Stimulated activated CD4-positive, alpha-beta T cell treated with anti-CD3 and anti-CD28 coated beads, Interleukin-1b, Interleukin-23, amount 100 ng/mL, for 24 hours (primary cell): ENCODE data around the gene EFCAB6.

Source experiments
- DNase-seq, 4 experiments: peaks; one replicate each; pipeline ENCODE4 v3.0.0-alpha.2; 2020; ENCODE audit warnings: low read depth in 4 of 4, low spot score in 1 of 4

EFCAB6 gene

DNA sequence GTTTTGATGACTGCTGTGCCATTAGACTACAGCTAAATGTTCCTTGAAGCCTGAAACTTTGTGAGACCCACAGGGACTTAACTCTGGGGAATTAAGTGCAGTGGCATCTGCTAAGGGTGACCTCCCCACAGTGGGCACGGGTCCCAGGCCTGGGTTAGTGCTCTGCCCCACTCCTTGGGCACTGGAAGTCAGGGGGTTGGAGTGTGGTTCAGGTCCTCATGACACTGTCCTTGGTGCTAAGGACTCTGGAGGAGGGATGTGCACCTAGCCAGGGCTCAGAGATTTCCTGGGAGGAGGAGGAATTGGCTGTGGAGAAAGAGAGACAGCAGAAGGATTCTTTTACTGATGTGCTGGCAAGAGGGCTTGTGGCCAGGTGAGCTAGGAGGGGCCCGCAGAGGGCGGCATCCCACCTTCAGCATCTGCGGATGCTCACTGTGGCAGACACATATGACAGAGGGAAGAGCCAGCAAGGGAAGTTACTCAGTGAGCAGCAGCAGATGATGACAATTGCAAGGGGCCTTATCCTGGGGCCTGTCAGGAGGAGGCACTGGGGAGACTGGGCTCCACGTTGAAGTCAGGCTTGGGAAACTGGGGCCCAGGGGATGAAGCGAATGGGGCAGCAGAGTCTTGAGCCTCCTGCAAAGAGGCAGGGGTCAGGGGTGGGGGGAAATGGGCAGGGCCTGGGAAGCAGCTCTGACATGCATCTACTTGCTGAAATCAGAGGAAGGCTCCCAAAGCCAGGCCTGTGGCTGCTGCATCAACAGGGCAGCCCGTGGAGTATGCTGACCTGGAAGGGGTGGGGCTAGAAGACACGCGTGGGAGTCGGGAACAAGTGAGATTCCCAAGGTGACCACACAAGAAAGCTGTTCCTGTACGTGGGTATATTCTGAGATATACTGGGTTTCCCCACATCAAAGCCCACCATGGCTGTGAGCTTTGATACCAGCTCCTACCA lies 256.3 kb downstream of the EFCAB6 start:
- DNase-seq: no peak

DNA sequence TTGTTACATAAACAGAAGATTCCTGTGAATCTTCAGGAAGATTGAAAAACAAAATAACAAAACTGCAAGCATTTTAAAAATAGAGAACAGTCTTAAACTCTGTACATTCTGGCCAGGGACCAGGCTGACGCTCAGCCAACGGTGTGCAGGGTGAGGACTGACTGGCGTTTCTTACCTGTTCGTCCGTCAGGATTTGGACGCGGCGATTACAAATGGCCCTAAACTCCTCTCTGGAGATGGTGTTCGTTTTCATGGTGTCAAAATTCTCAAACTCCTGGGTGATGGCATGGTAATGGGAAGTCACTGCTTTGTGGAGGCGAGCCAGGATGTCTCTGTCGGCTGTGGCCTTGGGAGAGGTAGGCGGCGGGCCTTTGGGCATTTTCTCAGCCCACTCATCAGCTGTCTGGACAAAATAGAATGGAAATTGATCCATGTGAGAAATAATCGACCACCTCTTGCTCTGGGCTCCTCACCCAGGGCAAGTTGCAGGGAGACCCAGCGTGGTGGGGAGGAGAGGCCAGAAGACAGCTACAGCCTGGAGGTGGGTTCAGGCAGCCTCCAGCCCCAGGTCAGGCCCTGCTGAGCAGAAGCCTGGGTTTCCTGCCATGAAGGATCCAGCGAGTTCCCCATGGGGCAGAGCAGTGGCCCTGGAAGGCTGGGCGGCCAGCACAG lies 257.3 kb downstream of the EFCAB6 start:
- no peak for DNase-seq

DNA sequence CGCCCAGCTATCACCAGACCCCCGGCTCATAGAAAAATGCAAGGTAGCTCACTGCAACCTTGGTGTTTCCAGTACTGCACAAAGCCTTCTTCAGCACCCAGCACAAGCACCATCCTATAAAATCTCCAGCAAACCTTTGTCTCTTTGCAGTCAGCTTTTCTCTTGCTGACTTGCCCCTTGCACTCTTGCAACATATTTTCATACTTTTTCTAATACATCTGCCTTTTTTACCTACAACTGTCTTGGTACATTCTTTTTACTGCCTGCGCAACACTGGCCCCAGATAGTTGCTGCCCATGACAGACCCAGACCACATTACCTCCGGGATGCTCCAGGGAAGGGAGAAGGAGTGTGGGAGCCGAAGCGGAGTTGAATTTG lies 257.9 kb downstream of the EFCAB6 start:
- DNase-seq: no peak

DNA sequence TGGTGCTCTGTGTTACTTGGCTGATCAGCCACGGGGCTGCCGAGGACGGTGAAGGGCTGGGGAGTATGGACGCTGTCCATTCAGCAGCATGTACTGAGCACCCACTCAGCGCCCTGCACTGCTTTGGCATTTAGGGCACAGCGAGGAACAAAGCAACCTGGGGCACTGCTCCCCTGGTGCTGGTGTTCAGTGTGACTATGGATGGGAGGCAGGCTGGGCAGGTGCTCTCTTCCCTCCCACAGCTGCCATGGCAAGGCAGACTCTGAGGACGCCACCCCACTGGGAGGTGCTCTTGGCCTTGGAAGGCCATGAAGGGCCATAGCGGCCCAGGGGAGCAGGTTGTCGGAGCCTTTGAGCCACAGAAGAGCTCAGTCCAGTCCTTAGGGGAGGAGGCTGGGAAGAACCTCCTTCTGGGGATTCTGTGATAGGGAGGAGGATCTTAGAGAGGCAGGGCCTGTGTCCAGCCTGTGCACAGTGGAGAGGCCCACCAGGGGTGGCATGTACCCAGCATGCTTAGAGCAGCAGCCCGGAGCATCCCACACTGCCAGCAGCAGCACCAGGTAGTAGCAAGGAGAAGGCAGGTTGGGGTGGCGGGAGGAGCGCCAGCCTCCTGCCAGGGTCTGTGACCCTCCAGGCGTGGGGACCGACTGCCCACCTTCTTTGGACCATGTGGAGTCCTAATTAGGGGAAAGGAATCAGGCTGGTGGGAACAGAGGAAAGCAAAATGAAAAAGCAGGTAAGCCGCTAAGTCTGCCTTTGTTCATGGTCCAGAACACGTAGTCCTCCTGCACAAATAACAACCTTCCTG lies 258.4 kb downstream of the EFCAB6 start:
- no peak for DNase-seq

DNA sequence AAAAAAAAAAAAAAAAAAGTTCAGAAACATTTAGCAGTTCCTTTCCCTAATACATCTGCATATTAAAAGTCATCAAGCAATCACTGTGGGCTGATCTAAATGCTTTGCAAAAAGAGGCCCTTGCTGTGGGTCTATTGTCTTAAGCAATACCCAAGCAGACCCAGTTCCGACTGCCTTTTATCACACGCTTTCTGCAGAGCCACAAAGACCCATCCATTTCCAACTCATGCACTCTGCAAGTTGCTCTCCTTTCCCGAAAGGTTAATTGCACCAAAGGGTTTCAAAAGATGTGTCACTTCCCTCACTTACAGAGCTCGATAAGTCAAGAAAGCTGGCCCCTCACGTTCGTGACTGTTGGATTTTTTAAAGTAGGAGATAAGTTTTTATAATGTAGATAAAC lies 261.4 kb downstream of the EFCAB6 start:
- DNase-seq: no peak

DNA sequence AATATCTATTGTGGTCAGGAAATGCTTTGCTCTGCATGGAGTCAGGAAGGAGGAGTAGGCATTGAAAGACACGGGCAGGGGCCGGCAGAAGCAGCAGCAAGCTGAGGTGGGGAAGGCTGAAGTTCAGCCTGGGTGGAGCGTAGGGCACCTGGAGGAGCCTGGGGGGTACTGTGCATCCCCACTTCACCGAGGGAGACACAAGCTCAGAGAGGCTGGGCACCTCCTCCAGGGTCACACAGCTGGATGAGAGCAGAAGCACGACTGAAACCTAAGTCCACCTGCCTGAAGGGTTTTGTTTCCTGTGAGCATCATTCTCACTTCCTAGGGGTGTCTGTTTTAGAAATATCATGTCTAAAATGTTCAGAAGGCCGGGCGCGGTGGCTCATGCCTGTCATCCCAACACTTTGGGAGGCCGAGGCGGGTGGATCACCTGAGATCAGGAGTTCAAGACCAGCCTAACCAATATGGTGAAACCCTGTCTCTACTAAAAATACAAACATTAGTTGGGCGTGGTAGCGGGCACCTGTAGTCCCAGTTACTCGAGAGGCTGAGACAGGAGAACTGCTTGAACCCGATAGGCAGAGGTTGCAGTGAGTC lies 262.0 kb downstream of the EFCAB6 start:
- no peak for DNase-seq

DNA sequence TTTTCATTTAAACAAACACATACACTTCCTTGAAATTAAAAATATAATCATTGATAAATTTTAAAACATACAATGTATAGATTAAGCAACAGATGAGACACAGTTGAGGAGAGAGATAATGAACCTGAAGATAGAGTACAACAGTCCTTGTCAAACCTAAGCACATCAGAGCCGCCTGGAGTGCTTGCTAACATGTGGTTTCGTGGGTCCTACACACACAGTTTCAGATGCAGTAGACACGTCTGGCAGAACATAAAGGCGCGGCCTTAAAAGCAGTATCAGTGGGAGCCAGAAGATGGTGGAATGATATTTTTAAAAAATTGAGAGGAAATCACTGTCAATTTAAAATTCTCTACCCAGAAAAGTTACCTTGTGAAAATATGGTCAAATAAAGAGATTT lies 265.9 kb downstream of the EFCAB6 start:
- DNase-seq: no peak

DNA sequence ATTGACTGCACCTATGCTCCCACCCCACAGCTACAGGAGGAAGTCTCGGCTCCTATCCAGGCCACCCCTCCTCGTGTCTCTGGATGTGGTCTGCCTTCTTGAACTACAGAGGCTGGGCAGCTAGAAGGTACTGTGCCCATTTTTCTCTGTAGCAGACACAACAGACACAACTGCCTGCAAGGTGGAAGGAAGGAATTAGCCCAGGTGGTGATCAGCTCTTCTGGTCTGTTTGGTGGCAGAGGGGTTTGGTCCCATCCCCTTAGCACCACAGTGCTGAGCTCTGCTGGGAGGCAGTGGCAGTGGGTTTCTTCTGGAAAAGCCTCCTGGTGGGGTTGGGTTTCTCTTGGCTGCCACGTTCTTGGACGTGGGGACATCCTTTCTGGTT lies 267.8 kb downstream of the EFCAB6 start:
- DNase-seq: no peak

DNA sequence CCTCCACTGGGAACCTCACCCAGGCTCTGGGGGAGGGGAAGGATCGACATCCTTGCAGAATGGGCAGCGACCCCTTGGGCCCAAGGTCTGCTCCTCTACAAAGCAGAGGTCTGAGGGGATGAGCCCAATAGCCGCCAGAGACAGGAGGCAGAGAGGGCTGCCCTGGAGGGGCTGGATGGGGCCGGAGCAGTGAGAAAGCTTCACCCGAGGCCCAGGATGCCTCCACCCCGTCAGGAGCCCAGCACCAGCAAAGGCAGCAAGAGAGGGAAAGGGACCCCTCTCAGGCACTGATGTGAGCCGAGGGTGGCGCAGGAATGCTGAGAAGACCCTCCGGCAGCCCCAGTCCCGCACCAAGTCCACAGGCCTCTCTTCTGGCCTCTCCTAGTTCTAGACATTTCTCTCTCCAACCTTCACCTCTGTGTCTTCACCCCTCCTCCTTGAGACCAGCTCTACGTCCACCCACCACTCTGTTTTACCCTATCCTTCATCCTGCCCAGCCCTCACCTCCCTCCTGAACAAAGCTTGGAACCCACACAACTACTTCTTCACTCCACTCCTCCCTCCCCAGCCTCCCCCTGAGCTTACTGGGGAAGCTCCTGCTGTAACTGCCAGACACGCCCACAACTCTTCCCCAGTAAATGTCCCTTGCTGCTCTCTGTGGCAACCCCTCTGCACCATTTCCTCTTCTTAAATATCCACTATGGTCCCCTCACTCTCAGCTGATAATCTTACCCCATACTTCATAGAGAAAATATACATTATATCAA lies 268.4 kb downstream of the EFCAB6 start:
- no peak for DNase-seq

DNA sequence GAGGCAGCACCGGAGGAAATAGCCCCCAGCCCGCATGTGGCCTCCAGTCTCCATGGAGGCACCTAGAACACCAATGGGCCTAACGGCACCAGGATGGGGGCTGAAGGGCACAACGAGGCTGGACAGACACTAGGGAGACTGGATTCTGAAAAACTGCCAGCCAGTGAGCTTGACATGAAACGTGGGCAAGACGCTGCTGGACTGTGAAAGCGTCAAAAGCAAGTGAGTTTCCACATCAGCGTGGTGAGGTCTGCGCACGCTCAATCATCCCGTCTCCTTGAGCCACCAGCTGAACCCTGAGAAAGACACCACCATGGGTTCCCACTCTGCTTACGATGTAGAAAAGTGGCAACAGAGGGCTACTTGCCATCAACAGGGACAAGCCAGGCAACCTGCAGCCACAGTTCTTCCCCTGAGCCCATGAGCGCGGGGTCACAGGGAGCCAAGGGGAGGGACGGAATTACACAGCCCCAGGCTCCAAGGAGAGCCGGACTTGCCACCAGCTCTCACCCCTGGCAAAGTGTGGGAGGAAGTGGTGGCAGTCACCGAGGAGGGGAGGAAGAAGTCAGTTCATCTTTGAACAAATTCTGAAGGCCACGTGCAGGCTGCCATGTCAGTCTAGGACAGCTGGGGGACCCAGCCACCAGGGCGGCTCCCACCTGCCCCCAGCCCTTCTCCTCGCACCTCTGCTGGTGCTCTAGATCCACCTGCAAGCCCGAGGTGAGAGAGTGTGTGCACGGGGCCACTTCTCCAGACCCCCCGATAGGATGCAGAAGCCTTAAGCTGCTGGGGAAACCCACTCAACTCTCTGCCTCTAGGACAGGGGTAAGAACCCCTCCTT lies 269.2 kb downstream of the EFCAB6 start:
- DNase-seq: no peak

DNA sequence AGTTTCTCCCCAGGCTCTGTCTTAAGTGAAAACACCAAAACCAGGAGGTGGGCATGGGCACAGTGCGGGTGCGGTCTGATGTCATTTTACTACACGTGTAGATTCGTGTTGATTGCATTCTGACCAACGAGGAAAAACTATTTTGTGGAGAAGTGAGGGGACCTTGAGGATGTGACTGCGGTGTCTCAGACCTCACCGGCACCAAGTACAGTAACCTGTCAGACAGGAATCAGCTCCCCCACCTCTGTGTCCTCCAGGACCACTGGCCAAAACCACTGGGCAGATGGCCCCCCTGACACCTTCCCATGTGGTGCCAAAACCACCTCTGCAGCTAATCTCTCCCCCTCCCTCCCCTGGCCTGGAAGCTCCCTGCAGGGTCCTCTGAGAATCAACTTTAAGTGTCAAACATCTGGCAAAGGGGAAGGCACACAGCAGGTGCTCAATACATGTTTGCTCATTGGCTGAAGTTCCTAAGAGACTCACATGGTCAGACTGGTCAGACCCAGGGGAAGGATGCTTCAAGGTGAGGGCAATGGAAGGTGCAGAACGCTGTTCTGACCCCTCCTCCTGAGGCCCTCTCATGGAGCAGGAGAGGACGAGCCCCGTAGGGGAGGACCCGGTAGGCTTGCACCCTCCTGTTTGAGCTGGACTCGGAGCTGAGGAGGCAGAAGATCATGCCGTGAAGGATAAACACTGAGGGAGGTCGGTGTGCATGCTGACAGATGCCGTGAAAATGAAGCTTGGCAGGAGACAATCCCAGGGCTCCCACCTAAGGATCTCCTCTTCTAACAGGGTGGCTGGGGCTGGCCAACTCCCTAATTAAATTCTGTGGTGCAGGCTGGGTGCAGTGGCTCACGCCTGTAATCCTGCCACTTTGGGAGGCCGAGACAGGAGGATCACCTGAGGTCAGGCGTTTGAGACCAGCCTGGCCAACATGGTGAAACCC lies 270.4 kb downstream of the EFCAB6 start:
- DNase-seq: no peak

DNA sequence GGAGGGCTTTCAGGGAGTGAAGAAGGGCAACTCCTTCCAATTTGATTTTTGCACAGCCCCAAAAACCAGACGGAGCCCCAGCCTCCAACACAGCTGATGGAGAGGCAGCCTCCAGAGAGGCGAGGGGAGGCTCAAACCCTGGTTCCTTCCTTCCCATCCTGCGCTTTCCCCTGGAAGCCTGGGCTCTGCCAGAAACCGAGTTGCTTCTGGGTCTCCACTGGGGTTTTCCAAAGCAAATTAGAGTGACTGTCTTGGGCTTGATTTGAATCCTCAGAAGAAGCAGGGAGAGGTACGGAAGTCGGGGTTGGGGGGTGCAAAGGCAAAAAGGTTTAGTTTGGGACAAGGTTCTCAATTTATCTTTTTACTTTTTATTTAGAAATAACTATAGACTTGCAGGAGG lies 271.1 kb downstream of the EFCAB6 start:
- DNase-seq: no peak

DNA sequence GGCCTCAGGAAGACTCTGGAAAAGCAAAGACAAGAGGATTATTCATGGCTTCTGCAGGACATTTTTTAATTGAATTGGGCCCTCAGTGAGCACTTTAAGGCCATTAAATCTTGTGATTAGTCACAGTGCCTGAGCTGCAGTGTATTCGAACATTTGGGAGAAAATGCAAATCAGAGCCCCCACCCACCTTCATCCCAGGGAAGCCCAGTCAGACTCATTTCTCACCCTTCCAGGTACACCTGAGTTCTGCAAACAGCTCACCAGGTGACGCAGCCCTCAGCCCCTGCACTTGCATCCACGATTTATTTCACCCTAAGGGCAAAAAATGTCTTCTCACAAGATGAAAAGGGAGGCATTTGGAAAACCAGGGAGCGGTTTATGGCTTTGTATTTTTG lies 271.6 kb downstream of the EFCAB6 start:
- no peak for DNase-seq

DNA sequence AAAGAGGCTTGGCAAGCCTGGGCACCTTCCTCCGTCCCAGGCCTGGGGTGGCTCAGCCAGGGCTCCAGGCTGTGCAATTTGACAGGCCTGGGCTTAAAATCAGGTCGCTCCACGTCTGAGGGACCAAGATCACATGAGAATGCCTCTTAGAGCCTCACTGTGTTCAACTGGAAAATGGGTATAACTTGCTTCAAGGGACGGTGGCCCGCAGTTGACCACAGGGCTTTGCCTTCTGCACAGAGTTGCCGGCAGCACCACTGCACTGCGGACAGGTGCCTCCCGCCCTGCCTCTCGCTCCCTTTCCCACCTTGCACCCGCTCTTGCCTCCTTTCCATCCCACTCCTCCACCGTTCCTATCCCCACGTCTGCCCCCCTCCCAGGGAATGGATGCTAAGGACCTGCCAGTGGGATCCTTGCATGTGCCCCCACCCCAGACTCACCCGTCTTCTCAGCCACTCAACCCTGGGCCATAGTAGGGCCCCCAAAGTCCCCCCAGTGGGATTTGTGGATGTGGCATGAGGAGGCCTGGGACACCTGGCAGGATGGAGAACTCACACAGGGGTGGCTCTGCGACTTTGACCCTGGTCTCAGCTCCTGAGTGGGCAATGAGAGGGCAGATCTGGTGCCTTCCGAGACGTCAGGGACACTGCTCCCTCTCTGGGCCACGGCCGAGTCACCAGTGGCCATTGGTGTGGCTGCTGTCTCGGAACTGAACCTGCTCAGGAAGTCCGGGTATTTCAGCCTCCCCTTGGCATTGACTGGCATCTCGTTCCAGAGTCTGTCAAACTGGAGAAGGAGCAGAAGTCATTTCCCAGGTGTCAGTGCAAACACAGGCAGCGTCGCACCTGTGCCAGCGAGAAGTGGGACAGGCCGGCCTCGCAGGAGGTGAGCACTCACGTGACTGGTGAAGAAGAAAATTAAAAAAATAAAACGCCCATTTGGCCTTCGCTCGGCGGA lies 272.3 kb downstream of the EFCAB6 start:
- no peak for DNase-seq

DNA sequence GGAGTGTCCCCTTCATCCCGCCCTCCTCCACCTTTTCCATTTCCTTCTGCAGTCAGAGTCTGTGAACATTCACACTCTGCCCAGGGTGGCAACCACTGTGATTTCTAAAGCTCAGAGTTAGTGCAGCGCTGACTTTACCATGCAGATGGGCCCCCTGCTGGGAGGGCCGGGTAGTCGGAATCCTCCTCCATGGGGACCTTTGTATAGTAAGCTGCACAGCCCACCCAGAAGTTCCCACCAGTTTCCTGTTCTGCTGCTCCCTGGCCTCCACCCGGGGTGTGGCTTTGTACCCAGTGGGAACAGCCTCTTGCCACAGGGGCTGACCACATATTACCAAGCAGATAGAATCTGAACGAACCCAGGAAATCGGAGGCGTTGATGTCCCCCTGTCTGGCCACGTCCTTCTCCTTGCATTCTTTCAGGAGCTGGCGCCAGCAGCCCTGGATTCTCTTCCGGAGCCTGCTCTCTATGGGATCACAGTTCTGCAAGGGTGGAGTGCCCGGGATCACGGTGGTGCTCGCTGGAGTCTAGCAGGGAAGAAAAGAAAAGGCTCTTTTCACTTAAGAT lies 275.0 kb downstream of the EFCAB6 start:
- DNase-seq: no peak

DNA sequence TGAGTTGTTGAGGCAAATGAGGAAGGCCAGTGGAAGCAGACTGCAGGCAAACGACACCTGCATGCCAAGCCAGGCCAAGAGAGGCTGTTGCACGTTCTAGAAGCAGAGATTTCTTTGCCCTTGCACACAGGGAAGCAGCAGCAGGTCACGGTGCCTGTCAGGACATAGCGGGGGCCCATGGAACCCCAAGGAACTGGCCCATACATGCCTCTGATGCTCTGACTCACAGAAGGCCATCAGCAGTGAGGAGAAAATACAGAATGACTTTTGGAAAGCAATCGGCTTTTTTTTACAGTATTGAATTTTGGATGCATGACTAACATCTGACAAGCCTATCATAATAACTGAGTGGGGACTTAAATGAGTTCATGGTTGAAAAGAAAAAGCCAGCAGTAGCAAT lies 276.4 kb downstream of the EFCAB6 start:
- no peak for DNase-seq

DNA sequence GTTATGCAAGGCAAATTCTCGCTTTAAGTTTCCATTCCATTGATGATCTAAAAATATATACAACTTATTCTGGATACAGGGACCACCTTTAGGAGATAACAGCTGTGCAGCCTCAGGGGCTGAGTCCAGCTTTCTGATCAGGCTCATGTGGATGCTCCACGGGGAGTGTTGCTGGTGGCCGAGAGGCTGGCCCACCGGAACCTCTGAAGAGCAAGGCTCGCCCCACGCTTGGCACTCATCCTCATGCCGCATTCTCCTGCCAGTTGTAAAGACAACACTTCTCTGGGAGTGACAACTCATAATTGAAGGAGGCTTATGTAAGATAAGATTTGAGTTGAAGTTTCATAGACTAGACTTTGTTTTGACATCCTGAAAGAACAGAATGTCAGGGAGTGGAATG lies 276.8 kb downstream of the EFCAB6 start:
- DNase-seq: no peak
